NCI-H82 (cell line): ENCODE data around the gene DNAH3.
"Not testable (repeated sequence)": the region's sequence is repeated elsewhere in the genome, so short reads cannot be mapped to it uniquely, and the experiment has no call there.

Experiments used
- DNase-seq: peaks from one replicate; lab custom pipeline; 2025; lab: John Stamatoyannopoulos, UW

Gene DNAH3

GRCh38 chr16:21128991-21129390 is 21.7 kb downstream of the DNAH3 start:
- DNase-seq, result no peak

DNA sequence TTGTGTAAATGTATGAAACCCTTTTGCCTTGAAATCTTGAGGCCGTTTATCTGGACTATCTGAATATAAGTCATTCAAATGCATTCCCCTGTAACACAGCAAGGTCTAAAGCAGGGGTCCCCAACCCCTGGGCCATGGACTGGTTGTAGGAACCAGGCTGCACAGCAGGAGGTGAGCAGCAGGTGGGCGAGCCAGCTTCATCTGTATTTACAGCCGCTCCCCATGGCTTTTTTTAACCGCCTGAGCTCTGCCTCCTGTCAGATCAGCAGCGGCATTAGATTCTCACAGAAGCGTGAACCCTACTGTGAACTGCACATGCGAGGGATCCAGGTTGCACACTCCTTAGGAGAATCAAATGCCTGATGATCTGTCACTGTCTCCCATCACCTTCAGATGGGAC is 24.1 kb downstream of the DNAH3 start:
- peak; percentile 9 for DNase-seq

DNA sequence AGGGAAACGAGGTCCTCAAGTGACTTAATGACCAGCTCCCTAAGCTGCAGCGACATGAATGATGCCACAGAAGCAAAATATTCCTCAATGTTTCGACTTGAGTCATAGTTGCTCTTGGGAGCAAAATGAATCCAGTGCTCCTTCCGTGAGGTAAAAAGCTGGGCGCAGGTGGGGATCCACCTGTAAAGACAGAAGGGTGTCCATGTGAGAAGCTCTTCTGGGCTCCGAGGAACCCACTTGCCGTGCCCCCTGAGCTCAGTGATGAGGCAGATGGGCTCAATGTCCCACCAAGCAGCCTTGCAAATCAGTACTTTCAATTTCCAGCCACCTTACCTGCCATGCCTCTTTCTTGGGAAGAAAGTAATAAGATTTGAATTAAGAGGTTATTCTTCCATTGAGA is 25.5 kb downstream of the DNAH3 start:
- DNase-seq, result no peak

- no peak for DNase-seq
These were observed 29.6 kb downstream of the DNAH3 start for GRCh38 chr16:21120976-21121520.

DNA sequence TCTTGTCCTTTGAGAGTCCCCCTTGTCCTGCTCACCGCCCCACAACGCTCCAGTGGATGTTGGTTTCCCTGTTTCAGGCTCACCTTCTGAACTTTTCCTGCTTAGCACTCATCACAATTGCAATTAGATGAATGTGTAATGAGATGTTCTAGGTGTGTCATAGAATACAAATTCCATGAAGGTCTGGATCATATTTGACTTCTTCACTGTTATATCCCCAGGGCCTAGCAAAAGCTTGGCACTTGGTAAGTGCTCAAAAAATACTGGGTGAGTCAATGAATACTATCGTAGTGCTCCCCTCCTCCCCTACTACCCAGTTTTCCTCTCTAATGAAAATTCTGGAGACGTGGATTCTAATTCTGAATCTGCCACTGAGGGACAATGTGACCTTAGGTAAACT is 33.1 kb downstream of the DNAH3 start:
- DNase-seq, result no peak

- peak; percentile 16 for DNase-seq
These were observed 34.4 kb downstream of the DNAH3 start for GRCh38 chr16:21116148-21116693.

- DNase-seq, result not testable (repeated sequence)
These were observed 35.1 kb downstream of the DNAH3 start for GRCh38 chr16:21115551-21115950.

- DNase-seq, result no peak
These were observed 46.4 kb downstream of the DNAH3 start for GRCh38 chr16:21103941-21104860.

- peak; percentile 90 for DNase-seq
These were observed 48.8 kb downstream of the DNAH3 start for GRCh38 chr16:21101631-21102420.

GRCh38 chr16:21100447-21100846 is 50.2 kb downstream of the DNAH3 start:
- DNase-seq, result no peak

GRCh38 chr16:21097151-21097550 is 53.5 kb downstream of the DNAH3 start:
- DNase-seq, result peak; percentile 23

GRCh38 chr16:21094719-21095118 is 55.9 kb downstream of the DNAH3 start:
- DNase-seq, result not testable (repeated sequence)

- DNase-seq, result no peak
These were observed 57.7 kb downstream of the DNAH3 start for GRCh38 chr16:21092951-21093350.

DNA sequence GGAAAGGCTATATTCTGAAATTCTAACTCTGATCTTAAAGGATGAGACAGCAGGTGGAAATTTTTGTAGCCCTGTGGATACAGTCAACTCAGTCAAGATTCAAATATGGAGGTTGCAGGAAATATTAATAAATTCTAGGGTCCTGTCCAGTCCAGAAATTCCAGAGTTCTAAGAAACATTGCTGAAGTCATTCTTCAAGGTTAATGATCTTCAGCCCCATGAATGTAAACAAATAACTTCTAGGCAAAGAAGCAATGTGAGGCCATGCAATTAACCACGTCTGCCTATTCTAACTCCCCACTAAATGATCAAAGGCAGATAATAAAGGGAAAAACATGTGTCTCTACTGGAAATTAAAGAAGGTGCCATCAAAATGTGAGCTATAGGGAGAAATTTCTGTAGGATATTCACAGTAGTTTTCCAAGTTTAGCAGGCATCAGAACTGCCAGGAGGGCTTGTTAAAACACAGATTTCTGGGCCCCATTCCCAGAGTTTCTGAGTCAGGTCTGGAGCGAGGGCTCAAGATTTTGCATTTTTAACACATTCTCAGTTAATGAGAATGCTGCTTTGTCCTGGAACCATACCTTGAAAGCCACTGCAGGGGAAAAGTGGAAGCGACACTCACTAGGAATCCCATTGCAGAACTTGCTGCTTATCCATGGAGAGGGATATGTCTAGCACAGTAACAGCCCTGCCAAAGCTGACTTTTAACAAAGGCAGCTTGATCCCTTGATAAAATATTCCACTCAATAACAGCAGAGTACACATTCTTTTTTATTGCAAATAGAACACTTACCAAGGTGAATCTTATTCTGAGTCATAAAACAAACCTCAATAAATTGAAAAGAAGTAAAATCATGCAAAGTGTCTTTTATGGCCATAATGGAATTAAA is 61.8 kb downstream of the DNAH3 start:
- no peak for DNase-seq

- no peak for DNase-seq
These were observed 62.5 kb downstream of the DNAH3 start for GRCh38 chr16:21088143-21088542.

DNA sequence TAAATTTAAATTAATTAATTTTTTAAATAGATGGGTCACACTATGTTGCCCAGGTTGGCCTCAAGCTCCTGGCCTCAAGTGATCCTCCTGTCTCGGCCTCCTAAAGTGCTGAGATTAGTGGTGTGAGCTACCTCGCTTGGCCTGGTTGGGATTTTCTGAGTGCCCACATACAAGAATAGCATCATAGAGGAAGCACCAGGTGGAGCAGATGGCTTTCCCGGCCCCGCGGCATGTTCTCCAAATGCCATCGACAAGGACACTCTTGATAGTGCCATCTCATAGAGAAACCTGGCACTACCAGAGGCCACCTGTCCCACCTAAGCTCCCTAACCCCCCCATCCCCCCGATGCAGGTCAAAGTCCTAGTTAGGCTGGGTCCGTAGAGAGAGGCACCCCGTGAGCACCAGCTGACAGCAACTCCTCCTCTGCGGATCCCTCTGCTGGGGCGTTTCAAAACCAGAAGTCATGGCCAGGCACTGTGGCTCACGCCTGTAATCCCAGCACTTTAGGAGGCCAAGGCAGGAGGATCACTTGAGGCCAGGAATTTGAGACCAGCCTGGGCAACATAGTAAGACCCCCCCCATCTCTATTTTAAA is 65.9 kb downstream of the DNAH3 start:
- DNase-seq, result no peak

DNA sequence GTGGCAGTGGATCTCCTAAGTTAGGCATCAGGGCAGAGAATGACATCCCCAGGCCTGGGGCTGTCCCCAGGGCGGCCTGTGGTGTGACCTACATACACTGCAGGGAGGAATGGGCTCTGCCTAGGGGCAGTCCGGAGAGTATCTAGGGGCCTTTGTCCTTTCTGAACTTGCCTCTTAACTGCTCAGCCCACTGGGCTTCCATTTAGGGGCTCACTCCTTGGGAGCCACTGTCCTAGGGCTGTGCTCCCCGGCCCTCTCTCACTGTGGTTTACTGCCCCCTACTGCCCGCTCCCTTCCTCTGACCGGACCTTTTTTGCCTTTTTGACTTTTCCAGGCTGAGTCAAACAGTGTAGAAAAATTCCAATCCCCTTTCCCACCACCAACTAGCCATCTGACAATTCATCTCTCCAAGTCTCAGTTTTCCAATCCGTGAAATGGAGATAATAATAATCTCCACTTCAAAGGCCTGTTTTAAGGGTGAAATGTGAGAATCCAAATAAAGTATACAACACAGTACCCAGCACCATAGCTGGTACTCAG is 66.8 kb downstream of the DNAH3 start:
- DNase-seq, result peak; percentile 77

GRCh38 chr16:21081329-21081728 is 69.3 kb downstream of the DNAH3 start:
- DNase-seq, result no peak

- no peak for DNase-seq
These were observed 72.1 kb downstream of the DNAH3 start for GRCh38 chr16:21078563-21078962.

- peak; percentile 40 for DNase-seq
These were observed 74.3 kb downstream of the DNAH3 start for GRCh38 chr16:21076186-21076883.
